ENCODE results near the gene IL17REL.

Gene IL17REL

GRCh38 chr22:50012211-50013181 lies at the start of gene IL17REL:
Gene IL17REL (minus strand): TSS chr22:50012765. CDS start chr22:50012646, 119 bp downstream.
- DNase-seq (ENCODE audit: low read depth): no peak

GRCh38 chr22:50061824-50062355 lies 49.3 kb upstream of the IL17REL start:
- no peak for DNase-seq (ENCODE audit: low read depth)

- no peak for DNase-seq (ENCODE audit: low read depth)
Measured at GRCh38 chr22:50061141-50061823, 48.7 kb upstream of the IL17REL start.

GRCh38 chr22:50060441-50061140 lies 48.0 kb upstream of the IL17REL start:
- no peak for DNase-seq (ENCODE audit: low read depth)

GRCh38 chr22:50059881-50060262 lies 47.3 kb upstream of the IL17REL start:
- no peak for DNase-seq (ENCODE audit: low read depth)

DNA sequence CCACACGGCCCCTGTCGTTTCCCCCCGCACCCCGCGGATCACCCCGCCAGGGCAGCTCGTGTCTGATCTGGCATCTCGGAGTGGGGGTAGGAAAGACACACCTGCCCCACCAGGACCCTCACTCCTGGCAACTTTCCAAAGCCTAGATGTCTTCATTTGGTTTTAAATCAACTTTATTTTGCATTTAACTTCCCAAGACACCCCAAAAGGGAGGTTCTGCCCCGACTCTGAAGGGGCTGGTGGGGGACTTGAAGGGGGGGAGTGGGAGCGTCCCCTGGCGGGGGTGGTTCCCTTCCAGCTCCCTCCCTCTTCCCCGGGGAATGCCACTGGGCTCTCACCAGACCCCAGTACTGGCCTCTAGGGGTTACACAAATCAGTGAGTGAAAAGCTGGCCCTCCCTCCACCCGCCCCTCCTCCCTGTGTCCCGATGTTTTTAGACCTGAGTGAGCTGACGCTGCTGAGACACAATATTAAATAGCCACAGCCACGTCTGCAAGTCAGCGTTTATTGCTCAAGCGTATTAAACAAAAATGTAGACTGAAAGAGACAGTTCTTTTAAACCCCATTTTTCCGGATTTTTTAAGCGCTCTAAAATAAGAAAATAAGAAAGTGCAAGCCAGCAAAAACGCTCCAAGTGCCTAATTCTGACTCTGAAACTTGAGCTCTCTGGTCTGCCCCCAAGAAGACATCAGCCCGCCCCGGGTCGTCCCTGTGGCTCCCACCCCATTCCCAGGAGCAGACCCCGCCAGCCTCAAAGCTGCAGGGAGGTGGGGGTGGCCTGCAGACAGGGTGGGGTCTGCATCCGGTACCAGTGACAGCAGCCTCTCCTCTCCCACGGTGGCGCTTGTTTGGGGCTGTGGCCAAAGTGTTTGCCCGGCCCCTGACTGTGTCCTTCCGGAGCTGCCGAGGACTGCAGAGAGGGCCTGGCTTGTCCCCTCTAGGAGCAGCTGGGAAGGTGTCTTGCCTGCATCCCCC lies 46.6 kb upstream of the IL17REL start:
- no peak for DNase-seq (ENCODE audit: low read depth)

- DNase-seq (ENCODE audit: low read depth): no peak
Measured at GRCh38 chr22:50058061-50058905, 45.7 kb upstream of the IL17REL start, which contains the start of gene TTLL8. Gene TTLL8 (minus strand): TSS chr22:50058298.

DNA sequence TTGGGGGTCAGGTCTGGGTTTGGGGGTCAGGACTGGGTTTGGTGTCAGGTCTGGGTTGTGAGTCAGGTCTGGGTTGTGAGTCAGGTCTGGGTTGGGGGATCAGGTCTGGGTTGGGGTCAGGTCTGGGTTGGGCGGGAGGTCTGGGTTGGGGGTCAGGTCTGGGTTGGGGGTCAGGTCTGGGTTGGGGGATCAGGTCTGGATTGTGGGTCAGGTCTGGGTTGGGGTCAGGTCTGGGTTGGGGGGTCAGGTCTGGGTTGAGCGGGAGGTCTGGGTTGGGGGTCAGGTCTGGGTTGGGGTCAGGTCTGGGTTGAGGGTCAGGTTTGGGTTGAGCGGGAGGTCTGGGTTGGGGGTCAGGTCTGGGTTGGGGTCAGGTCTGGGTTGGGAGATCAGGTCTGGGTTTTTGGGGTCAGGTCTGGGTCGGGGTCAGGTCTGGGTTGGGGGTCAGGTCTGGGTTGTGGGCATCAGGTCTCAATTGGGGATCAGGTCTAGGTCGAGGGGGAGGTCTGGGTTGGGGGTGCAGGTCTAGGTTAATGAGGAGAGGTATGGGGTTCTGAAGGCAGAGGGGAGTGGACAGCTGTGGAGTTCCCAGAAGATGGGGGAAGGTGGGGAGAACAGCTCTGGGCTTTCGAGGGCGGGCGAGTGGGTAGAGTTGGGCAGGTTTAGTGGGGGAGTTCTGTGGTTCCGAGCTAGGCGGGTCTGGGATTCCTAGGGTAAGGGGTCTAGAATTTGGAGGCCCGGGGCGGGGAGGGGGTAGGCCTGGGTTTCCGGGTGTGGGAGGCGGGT lies 44.9 kb upstream of the IL17REL start:
- DNase-seq (ENCODE audit: low read depth): no peak

GRCh38 chr22:50056214-50056972 lies 43.8 kb upstream of the IL17REL start:
- no peak for DNase-seq (ENCODE audit: low read depth)

DNA sequence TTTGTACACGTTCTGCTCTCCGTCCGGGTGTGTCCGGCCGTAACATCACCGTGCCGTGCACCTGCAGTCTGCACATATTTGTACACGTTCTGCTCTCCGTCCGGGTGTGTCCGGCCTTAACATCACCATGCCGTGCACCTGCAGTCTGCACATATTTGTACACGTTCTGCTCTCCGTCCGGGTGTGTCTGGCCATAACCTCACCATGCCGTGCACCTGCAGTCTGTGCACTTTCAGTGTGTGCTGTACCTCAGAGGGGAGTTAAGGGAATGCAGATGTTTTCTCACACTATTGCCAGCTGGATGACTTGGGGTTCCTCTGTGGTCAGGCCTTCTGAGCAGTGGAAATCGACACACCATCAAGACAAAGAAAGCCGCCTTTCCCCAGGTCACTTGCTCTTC lies 41.3 kb upstream of the IL17REL start:
- DNase-seq (ENCODE audit: low read depth): no peak

GRCh38 chr22:50051930-50052329 lies 39.4 kb upstream of the IL17REL start:
- no peak for DNase-seq (ENCODE audit: low read depth)

GRCh38 chr22:50049299-50050195 lies 37.0 kb upstream of the IL17REL start:
- no peak for DNase-seq (ENCODE audit: low read depth)

DNA sequence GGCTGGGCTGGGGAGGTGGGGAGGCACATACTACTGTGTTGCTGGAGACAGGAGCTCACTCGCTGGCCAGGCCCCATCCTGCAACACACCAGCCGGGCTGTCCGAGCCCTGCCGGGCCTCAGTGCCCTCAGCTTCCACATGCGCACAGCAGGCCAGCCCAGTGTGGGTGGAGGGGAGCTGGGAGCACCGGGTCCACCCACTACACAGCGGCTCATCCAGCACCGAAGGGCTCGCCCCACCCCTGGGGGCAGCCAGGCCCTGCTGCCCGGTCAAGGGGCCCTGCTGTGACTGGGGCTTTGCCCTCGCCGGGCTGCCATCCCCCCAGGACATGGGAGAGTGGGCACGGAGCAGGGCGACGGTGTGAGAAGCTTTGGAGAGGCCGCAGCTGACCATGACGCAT lies 36.3 kb upstream of the IL17REL start:
- no peak for DNase-seq (ENCODE audit: low read depth)

- no peak for DNase-seq (ENCODE audit: low read depth)
Measured at GRCh38 chr22:50048061-50048765, 35.6 kb upstream of the IL17REL start.

- no peak for DNase-seq (ENCODE audit: low read depth)
Measured at GRCh38 chr22:50047346-50047745, 34.8 kb upstream of the IL17REL start.

- DNase-seq (ENCODE audit: low read depth): no peak
Measured at GRCh38 chr22:50046481-50047245, 34.1 kb upstream of the IL17REL start.

Data from CMK (cell line).